Right ventricle myocardium superior (tissue), 1 donor: ENCODE data around the gene USH2A. TPM values are rescaled to one million over a fixed set of nuclear protein-coding genes. Genes with fewer than 3 reads are reported as not detected.

Experiments
- ATAC-seq: fragments of 200-7000 bp; cut with Tn5 transposase; one replicate; pipeline ENCODE4 v1.9.1; 2020; ENCODE audit warnings: mild to moderate bottlenecking; ENCODE audit not compliant: poor library complexity
- DNase-seq: peaks from one replicate; pipeline ENCODE4 v3.0.0-alpha.2; 2020
- intact Hi-C: fragments of 100-400 bp; cut with DNase I; formaldehyde crosslinking; loops from one replicate; pipeline ENCODE4 v1.11.2; 2022
- total RNA-seq: library from RNA; stranded (reverse); fragmentation: NEBNext Ultra II Directional; extraction: Animal tissue kit (Norgen Biotek cat#: 25700); gene quantifications from one replicate; pipeline ENCODE4 v1.2.1, GENCODE V29; 2021
- donor health status: DM: no; HTN: yes; CAD: no; lungs with severe emphysema.

USH2A gene
- total RNA-seq, 1 donor from 2014 or later, result 2.7 TPM

DNA sequence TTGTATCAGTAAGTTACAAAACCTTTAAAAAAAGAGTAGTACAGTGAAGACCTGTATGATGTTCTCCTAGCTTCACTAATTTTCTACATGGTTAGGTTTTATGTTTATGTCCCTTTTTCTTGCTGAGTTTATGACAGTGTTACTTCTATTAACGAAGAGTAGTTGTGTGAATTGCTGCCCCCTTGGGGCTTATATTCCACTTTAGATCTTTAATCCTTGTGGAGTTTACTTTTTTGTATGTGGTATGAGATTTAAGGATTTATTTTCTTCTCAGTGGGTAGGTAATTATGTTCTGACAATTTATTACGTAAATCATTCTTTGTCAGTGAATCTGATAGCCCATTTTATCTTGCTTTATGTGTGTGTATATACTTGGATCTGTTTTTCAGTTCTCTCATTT lies 841.4 kb downstream of the USH2A start:
- no peak for ATAC-seq
- intact Hi-C loops, result no loop called here
- no peak for DNase-seq
